ENCODE measurements around the gene ASGR1. TPM values are rescaled to one million over a fixed set of nuclear protein-coding genes. Genes with fewer than 3 reads are reported as not detected.

ASGR1 gene, protein sequence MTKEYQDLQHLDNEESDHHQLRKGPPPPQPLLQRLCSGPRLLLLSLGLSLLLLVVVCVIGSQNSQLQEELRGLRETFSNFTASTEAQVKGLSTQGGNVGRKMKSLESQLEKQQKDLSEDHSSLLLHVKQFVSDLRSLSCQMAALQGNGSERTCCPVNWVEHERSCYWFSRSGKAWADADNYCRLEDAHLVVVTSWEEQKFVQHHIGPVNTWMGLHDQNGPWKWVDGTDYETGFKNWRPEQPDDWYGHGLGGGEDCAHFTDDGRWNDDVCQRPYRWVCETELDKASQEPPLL
- total RNA-seq: 1.6 and 2.4 TPM in 2 replicates
- long read RNA-seq, partial matches to known transcripts: 0 of 1 reads
- long read RNA-seq, other reads (novel, unspliced or antisense): 1 of 1 reads

DNA sequence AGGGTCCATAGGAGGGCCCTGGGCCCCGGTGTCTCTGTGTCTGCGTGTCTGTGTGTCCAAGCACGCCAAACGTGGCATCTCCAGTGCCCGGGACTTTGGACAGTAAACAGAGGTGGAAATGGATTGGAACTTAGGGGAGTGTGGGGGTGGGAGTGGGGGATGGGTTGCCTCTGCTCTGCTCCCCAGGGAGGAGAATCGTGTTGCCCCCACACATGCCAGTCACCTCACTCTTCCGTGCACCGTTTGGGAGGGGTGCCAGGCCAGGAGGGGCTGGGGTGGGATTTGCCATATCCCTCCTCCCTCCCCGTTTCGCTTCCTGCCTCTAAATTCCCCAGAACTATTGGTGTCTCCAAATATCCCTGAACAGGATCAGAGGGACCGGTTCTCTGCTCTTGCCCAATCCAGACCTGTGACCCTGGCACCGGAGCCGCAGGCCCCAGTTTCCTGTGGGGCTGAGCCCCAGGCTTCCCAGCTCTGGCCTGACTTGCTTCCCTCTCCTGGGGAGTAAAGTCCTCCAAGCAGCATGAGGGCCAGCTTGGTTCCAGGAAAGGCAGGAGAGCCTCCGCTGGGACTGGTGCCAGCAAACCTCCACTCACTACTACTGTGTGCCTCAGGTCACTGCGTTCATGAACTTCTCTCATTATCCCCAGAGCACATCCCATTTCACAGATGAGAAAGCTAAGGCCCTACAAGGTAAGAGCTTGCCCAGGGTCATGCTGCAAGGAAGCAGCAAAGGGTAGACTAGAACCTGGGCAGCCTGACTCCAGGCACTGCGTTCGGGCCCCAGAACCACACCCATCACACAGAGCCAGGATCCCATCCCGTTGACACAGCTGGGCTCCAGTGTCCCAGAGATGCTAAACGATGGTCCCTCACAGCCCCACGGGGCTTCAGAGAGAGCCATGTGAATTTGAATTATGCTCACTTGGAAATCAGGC, at the start of gene ASGR1:
TSS of gene ASGR1 (minus strand) at position 54 of the 938 bp plus-strand sequence. CDS start 807 bp downstream, outside the sequence.
- Mint-ChIP-seq H3K27ac (ENCODE audit: unreplicated experiment) (no peak within 1 kb of the TSS), H3K36me3 (ENCODE audit: unreplicated experiment) (no peaks in the 10 kb centered on the region), H3K9me3 (ENCODE audit: unreplicated experiment) (no peaks in the 10 kb centered on the region), H3K27me3 (ENCODE audit: unreplicated experiment) (peaks cover 6% of the 10 kb centered on the region), H3K4me1 (ENCODE audit: unreplicated experiment) (no peaks in the 10 kb centered on the region), H3K4me3 (ENCODE audit: unreplicated experiment) (no peak within 1 kb of the TSS)
- TF ChIP-seq, protein P1, sequence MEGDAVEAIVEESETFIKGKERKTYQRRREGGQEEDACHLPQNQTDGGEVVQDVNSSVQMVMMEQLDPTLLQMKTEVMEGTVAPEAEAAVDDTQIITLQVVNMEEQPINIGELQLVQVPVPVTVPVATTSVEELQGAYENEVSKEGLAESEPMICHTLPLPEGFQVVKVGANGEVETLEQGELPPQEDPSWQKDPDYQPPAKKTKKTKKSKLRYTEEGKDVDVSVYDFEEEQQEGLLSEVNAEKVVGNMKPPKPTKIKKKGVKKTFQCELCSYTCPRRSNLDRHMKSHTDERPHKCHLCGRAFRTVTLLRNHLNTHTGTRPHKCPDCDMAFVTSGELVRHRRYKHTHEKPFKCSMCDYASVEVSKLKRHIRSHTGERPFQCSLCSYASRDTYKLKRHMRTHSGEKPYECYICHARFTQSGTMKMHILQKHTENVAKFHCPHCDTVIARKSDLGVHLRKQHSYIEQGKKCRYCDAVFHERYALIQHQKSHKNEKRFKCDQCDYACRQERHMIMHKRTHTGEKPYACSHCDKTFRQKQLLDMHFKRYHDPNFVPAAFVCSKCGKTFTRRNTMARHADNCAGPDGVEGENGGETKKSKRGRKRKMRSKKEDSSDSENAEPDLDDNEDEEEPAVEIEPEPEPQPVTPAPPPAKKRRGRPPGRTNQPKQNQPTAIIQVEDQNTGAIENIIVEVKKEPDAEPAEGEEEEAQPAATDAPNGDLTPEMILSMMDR (IDR thresholded peaks at IDR 0.05): no peak
- no peak for DNase-seq (ENCODE audit: extremely low spot score, unreplicated experiment)

DNA sequence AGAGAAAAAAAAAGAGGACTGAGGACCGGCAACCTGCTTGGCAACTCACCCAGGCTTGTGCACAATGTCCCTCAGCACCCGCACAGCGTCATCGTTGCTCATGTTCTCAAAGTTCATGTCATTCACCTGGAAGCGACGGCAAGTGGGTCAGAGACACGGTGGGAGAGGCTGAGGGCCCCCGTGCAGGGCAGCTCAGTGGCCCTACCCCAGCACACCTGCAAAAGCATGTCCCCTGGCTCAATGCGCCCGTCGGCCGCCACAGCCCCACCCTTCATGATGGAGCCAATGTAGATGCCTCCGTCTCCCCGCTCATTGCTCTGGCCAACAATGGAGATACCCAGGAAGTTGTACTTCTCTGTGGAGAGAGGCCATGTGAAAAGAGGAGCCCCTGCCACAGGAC, 49.8 kb upstream of the ASGR1 start:
- Mint-ChIP-seq H3K9me3 (ENCODE audit: unreplicated experiment) (no peaks in the 10 kb centered on the region), H3K4me1 (ENCODE audit: unreplicated experiment) (peaks cover 32% of the 10 kb centered on the region), H3K4me3 (ENCODE audit: unreplicated experiment) (no peak overlapping the region), H3K27me3 (ENCODE audit: unreplicated experiment) (no peaks in the 10 kb centered on the region), H3K36me3 (ENCODE audit: unreplicated experiment) (peaks cover 35% of the 10 kb centered on the region), H3K27ac (ENCODE audit: unreplicated experiment) (no peak overlapping the region)
- no peak for DNase-seq (ENCODE audit: extremely low spot score, unreplicated experiment)
- TF ChIP-seq, protein P1 (IDR thresholded peaks at IDR 0.05): no peak

DNA sequence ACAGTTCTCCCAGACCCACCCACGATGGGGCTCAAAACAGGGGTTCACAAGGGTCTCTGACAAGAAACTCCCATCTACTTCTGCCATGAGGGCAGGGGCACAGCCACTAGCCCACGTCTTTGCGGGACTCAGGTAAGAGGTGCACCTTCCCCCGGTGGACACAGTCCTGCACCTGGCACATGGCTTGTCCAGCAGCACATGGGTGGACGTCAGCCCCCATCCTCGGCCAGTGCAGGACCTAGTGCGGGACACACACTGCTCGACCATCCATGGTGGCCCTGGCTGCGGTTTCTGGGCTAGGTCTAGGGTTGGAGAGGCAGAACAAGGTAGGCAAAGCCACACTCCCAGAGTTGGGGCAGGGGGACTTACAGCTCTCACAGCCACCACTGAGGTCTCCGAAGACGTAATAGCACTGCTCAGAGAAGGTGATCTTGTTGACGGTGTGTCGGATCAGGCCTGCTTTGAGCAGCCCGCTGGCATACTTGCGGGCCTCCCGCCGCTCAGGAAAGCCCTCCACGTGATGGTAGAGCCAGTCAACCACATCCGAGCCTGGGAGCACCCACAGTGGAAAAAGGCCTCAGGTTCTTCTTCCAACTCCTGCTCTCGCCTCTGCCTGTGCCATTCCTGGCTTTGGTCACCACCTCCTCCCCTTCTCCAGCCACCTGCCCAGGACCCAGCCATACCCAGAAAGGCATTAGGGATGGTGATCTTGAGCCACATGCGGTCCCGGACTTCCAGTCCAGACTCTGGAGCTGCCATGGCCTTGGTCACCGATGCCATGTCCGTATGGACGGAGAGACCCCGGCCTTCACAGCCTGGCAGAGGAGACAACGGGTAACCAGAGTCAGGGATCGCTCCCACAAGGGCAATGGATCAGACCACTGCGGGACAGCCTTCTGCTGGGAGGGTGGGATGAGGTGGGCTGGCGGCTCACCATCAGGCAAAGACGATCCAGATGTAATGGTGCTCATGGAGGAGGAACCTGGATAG, 47.8 kb upstream of the ASGR1 start:
- TF ChIP-seq, protein P1 (IDR thresholded peaks at IDR 0.05): no peak
- H3K27me3 Mint-ChIP-seq (ENCODE audit: unreplicated experiment): no peaks in the 10 kb centered on the region
- no peak overlapping the region for H3K27ac Mint-ChIP-seq (ENCODE audit: unreplicated experiment)
- DNase-seq (ENCODE audit: extremely low spot score, unreplicated experiment): no peak
- H3K4me3 Mint-ChIP-seq (ENCODE audit: unreplicated experiment): no peak overlapping the region
- H3K9me3 Mint-ChIP-seq (ENCODE audit: unreplicated experiment): no peaks in the 10 kb centered on the region
- peaks cover 22% of the 10 kb centered on the region for H3K4me1 Mint-ChIP-seq (ENCODE audit: unreplicated experiment)
- H3K36me3 Mint-ChIP-seq (ENCODE audit: unreplicated experiment): peaks cover 41% of the 10 kb centered on the region

DNA sequence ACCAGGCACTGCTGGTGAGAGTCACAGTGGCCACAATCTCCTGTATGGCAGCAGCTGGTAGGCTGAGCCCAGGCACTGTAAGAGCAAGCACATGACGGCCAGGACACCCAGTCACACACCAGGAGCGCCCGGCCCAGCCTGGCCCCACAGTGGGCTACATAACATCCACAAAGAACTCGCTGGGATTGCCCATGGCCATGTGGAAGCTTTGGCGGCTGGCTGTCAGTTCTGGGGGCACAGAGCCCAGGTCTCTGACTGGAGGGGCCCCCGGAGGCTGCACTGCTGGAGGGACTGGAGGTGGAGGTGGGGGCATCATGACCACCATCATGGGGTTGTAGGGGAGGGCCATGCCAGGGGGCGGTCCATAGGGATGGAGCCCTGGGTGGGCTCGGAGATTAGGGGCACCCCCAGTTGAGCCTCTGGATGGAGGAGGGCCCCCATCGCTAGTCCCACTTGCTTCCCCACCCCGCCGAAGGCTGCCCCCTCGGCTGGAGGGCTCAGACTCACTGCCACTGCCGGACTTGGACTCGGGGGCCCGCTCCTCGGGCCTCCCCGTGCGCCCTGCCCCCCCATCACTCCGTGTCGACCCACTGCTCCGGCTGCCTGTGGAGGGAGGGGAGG, 46.7 kb upstream of the ASGR1 start:
- no peak for DNase-seq (ENCODE audit: extremely low spot score, unreplicated experiment)
- TF ChIP-seq, protein P1 (IDR thresholded peaks at IDR 0.05): no peak
- no peak overlapping the region for H3K27ac Mint-ChIP-seq (ENCODE audit: unreplicated experiment)
- H3K27me3 Mint-ChIP-seq (ENCODE audit: unreplicated experiment): no peaks in the 10 kb centered on the region
- no peaks in the 10 kb centered on the region for H3K9me3 Mint-ChIP-seq (ENCODE audit: unreplicated experiment)
- no peak overlapping the region for H3K4me3 Mint-ChIP-seq (ENCODE audit: unreplicated experiment)
- peaks cover 40% of the 10 kb centered on the region for H3K36me3 Mint-ChIP-seq (ENCODE audit: unreplicated experiment)
- H3K4me1 Mint-ChIP-seq (ENCODE audit: unreplicated experiment): peaks cover 23% of the 10 kb centered on the region

Measured in osteocyte (in vitro differentiated cells).